SH-SY5Y (cell line): ENCODE measurements around the gene BPIFA2.

Experiments used
- GATA2 ChIP-seq: IDR thresholded peaks from 2 replicates; pipeline ENCODE4 v1.6.1; 2011; ENCODE audit warnings: mild to moderate bottlenecking, low read depth, low read length
- GATA3 ChIP-seq: IDR thresholded peaks from 2 replicates; pipeline ENCODE4 v1.6.1; 2011; ENCODE audit warnings: low read depth, mild to moderate bottlenecking, low read length, moderate library complexity

DNA sequence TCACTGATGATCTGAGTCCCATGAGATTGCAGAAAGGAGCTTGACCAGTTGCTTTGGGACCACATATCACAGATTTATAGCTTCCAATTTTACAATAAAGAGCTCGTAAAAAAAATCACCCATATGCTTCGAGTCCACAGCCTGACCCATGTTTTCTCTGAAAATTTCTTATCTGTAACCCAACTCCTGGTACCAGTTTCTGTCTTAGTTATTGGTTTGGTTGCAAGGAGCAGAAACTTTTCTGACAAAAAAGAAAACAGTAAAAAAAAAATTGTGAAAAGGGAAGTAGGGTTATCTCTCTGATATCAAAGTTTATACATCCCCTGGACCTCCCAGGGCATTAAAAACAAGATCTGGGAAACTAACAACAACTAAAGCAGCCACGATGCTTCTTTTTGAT lies 30.8 kb upstream of the BPIFA2 start:
- TF ChIP-seq GATA2 (no peak), GATA3 (no peak)
